Mucosa of rectum (tissue), 2 donors: ENCODE results near the gene SPTLC2.
A peak's percentile ranks its signal among the peaks of the same experiment; 100 is the strongest.
"Not testable (repeated sequence)": the region's sequence is repeated elsewhere in the genome, so short reads cannot be mapped to it uniquely, and the experiment has no call there.

Experiments
- H3K27ac ChIP-seq, 2 donors: one replicate each; pipeline ENCODE4 v1.7.0; 2013; ENCODE audit warnings: inconsistent platforms in 2 of 2, low read depth in 2 of 2, low read length in 2 of 2
- H3K27me3 ChIP-seq, 2 donors: one replicate each; pipeline ENCODE4 v1.7.0; 2013; ENCODE audit warnings: low read length in 2 of 2; ENCODE audit not compliant: control insufficient read depth in 2 of 2, insufficient read depth in 2 of 2
- H3K36me3 ChIP-seq, 2 donors: one replicate each; pipeline ENCODE4 v1.7.0; 2013; ENCODE audit warnings: low read length in 2 of 2; ENCODE audit not compliant: control insufficient read depth in 2 of 2, insufficient read depth in 2 of 2
- H3K4me1 ChIP-seq, 2 donors: one replicate each; pipeline ENCODE4 v1.7.0; 2013; ENCODE audit warnings: low read length in 2 of 2, mild to moderate bottlenecking in 1 of 2; ENCODE audit not compliant: control insufficient read depth in 2 of 2, insufficient read depth in 2 of 2
- H3K4me3 ChIP-seq, 2 donors: one replicate each; pipeline ENCODE4 v1.7.0; 2013; ENCODE audit warnings: low read length in 2 of 2
- H3K9ac ChIP-seq, 2 donors: one replicate each; pipeline ENCODE4 v1.7.0; 2013; ENCODE audit warnings: low read length in 2 of 2, low read depth in 1 of 2, mild to moderate bottlenecking in 1 of 2
- H3K9me3 ChIP-seq, 2 donors: one replicate each; pipeline ENCODE4 v1.7.0; 2013; ENCODE audit warnings: low read length in 2 of 2; ENCODE audit not compliant: control insufficient read depth in 2 of 2
- donor health status: healthy.
- donor health status: Normal muscosa, but diverticular disease.

SPTLC2 gene

GRCh38 chr14:77554816-77555599, 61.4 kb downstream of the SPTLC2 start:
- Histone ChIP-seq H3K4me1 (no peaks in the 10 kb centered on the region), H3K4me3 (no peak overlapping the region), H3K36me3 (peaks cover 27 to 41% of the 10 kb centered on the region in 2 donors), H3K9ac (no peak overlapping the region), H3K27me3 (no peaks in the 10 kb centered on the region), H3K9me3 (no peaks in the 10 kb centered on the region), H3K27ac (peak overlapping the region in 1 of 2 donors; percentile 15)

GRCh38 chr14:77554207-77554606, 62.2 kb downstream of the SPTLC2 start:
- Histone ChIP-seq H3K9me3 (no peaks in the 10 kb centered on the region), H3K27me3 (no peaks in the 10 kb centered on the region), H3K9ac (no peak overlapping the region), H3K4me3 (no peak overlapping the region), H3K36me3 (peaks cover 31 to 43% of the 10 kb centered on the region in 2 donors), H3K4me1 (no peaks in the 10 kb centered on the region), H3K27ac (peak overlapping the region in 1 of 2 donors; percentile 15)

GRCh38 chr14:77549451-77549850, 67.0 kb downstream of the SPTLC2 start:
- Histone ChIP-seq H3K27me3 (no peaks in the 10 kb centered on the region), H3K4me3 (no peak overlapping the region), H3K36me3 (peaks cover 32 to 38% of the 10 kb centered on the region in 2 donors), H3K4me1 (no peaks in the 10 kb centered on the region), H3K9me3 (no peaks in the 10 kb centered on the region), H3K27ac (no peak overlapping the region), H3K9ac (no peak overlapping the region)

GRCh38 chr14:77547512-77548180, 68.8 kb downstream of the SPTLC2 start:
- H3K36me3 ChIP-seq, result peaks cover 32 to 42% of the 10 kb centered on the region in 2 donors
- H3K27me3 ChIP-seq, result no peaks in the 10 kb centered on the region
- no peak overlapping the region for H3K27ac ChIP-seq
- H3K4me3 ChIP-seq, result no peak overlapping the region
- H3K9me3 ChIP-seq, result no peaks in the 10 kb centered on the region
- H3K4me1 ChIP-seq, result no peaks in the 10 kb centered on the region
- H3K9ac ChIP-seq, result no peak overlapping the region

GRCh38 chr14:77545171-77545570, 71.3 kb downstream of the SPTLC2 start:
- H3K36me3 ChIP-seq, result peaks cover 27 to 28% of the 10 kb centered on the region in 2 donors
- H3K9me3 ChIP-seq, H3K27ac ChIP-seq, H3K4me3 ChIP-seq, H3K9ac ChIP-seq, H3K4me1 ChIP-seq, H3K27me3 ChIP-seq: not testable (repeated sequence)

GRCh38 chr14:77544571-77544970, 71.9 kb downstream of the SPTLC2 start:
- H3K4me1 ChIP-seq, result no peaks in the 10 kb centered on the region
- H3K27me3 ChIP-seq, result no peaks in the 10 kb centered on the region
- no peaks in the 10 kb centered on the region for H3K9me3 ChIP-seq
- H3K9ac ChIP-seq, result no peak overlapping the region
- peaks cover 21 to 25% of the 10 kb centered on the region in 2 donors for H3K36me3 ChIP-seq
- H3K27ac ChIP-seq, result no peak overlapping the region
- no peak overlapping the region for H3K4me3 ChIP-seq

GRCh38 chr14:77543637-77544334, 72.7 kb downstream of the SPTLC2 start:
- Histone ChIP-seq H3K4me1 (no peaks in the 10 kb centered on the region), H3K27me3 (no peaks in the 10 kb centered on the region), H3K9me3 (no peaks in the 10 kb centered on the region), H3K9ac (no peak overlapping the region), H3K36me3 (peaks cover 17 to 18% of the 10 kb centered on the region in 2 donors), H3K4me3 (no peak overlapping the region), H3K27ac (no peak overlapping the region)

- Histone ChIP-seq H3K36me3 (peaks cover 11 to 13% of the 10 kb centered on the region in 2 donors), H3K4me1 (no peaks in the 10 kb centered on the region), H3K4me3 (no peak overlapping the region), H3K9ac (no peak overlapping the region), H3K27me3 (no peaks in the 10 kb centered on the region), H3K9me3 (no peaks in the 10 kb centered on the region), H3K27ac (no peak overlapping the region)
Observed at GRCh38 chr14:77543240-77543551, 73.2 kb downstream of the SPTLC2 start.

- Histone ChIP-seq H3K36me3 (peaks cover 8 to 9% of the 10 kb centered on the region in 2 donors), H3K27me3 (no peaks in the 10 kb centered on the region), H3K4me1 (no peaks in the 10 kb centered on the region), H3K27ac (peak overlapping the region in 1 of 2 donors; percentile 46), H3K4me3 (no peak overlapping the region), H3K9ac (no peak overlapping the region), H3K9me3 (no peaks in the 10 kb centered on the region)
Observed at GRCh38 chr14:77542421-77543239, 73.8 kb downstream of the SPTLC2 start.
